CD14-positive monocyte (primary cell): ENCODE results near the gene EXOC6. TPM values are rescaled to one million over a fixed set of nuclear protein-coding genes. Genes with fewer than 3 reads are reported as not detected.

Experiments
- DNase-seq, 3 donors: peaks; one replicate each; pipeline ENCODE4 v3.0.0-alpha.2; 2011 to 2022
- H2AFZ ChIP-seq: 2 replicates; pipeline ENCODE4 v1.6.0; 2012; ENCODE audit warnings: mild to moderate bottlenecking, low read depth, low read length, inconsistent platforms; ENCODE audit not compliant: insufficient read depth, poor library complexity, severe bottlenecking
- H3K27ac ChIP-seq, 2 donors: 1 replicate in 1 of 2; 2 replicates in 1 of 2; pipeline ENCODE4 v1.5.1; 2012 to 2013; ENCODE audit warnings: low read length in 2 of 2, control low read depth in 1 of 2, inconsistent platforms in 1 of 2, low read depth in 1 of 2, mild to moderate bottlenecking in 1 of 2
- H3K27me3 ChIP-seq, 2 donors: one replicate each; pipeline versions ENCODE4 v1.6.0 to v1.6.1; 2011 to 2013; ENCODE audit warnings: low read length in 2 of 2; ENCODE audit not compliant: control insufficient read depth in 2 of 2, insufficient read depth in 2 of 2
- H3K36me3 ChIP-seq, 2 donors: replicated peaks in 1 of 2; 1 replicate in 1 of 2; 2 replicates in 1 of 2; pipeline versions ENCODE4 v1.5.1 to v1.6.1; 2012 to 2013; ENCODE audit warnings: low read length in 2 of 2, control low read depth in 1 of 2, inconsistent platforms in 1 of 2, mild to moderate bottlenecking in 1 of 2; ENCODE audit not compliant: insufficient read depth in 2 of 2, control insufficient read depth in 1 of 2
- H3K4me1 ChIP-seq, 2 donors: 1 replicate in 1 of 2; 2 replicates in 1 of 2; pipeline versions ENCODE4 v1.5.1 to v1.6.1; 2012 to 2013; ENCODE audit warnings: low read length in 2 of 2, control low read depth in 1 of 2, inconsistent platforms in 1 of 2, mild to moderate bottlenecking in 1 of 2, moderate library complexity in 1 of 2; ENCODE audit not compliant: insufficient read depth in 2 of 2, control insufficient read depth in 1 of 2
- H3K4me2 ChIP-seq: replicated peaks from 2 replicates; pipeline ENCODE3; 2012; ENCODE audit warnings: low read length, moderate library complexity, mild to moderate bottlenecking; ENCODE audit not compliant: poor library complexity, severe bottlenecking; ENCODE audit errors: extremely low read depth
- H3K4me3 ChIP-seq, 3 experiments: fragments of 200-600 bp in 1 of 3; sonication (generic) in 1 of 3; replicated peaks in 1 of 3; 1 replicate in 2 of 3; 2 replicates in 1 of 3; pipeline ENCODE4 v1.5.1; 2011 to 2013; ENCODE audit warnings: low read length in 3 of 3, mild to moderate bottlenecking in 3 of 3, control low read depth in 2 of 3, low read depth in 2 of 3, inconsistent platforms in 1 of 3, moderate library complexity in 1 of 3
- H3K79me2 ChIP-seq: 2 replicates; pipeline ENCODE4 v1.6.0; 2012; ENCODE audit warnings: mild to moderate bottlenecking, control low read depth, inconsistent platforms, low read length, moderate library complexity; ENCODE audit not compliant: insufficient read depth
- H3K9ac ChIP-seq: 2 replicates; pipeline ENCODE4 v1.6.0; 2017; ENCODE audit warnings: low read length, mild to moderate bottlenecking; ENCODE audit not compliant: insufficient read depth, poor library complexity, severe bottlenecking
- H3K9me3 ChIP-seq, 2 donors: replicated peaks in 1 of 2; 1 replicate in 1 of 2; 2 replicates in 1 of 2; pipeline versions ENCODE4 v1.5.1 to v1.6.1; 2012 to 2013; ENCODE audit warnings: low read length in 2 of 2, control low read depth in 1 of 2; ENCODE audit not compliant: control insufficient read depth in 1 of 2, insufficient read depth in 1 of 2
- H4K20me1 ChIP-seq: 2 replicates; pipeline ENCODE4 v1.6.0; 2012; ENCODE audit warnings: mild to moderate bottlenecking, low read length, control low read depth, moderate library complexity; ENCODE audit not compliant: insufficient read depth
- H3K27ac Mint-ChIP-seq, 7 donors: one replicate each; pipeline ENCODE4 v1.8.0; 2020; ENCODE audit warnings: mild to moderate bottlenecking in 7 of 7, mixed read lengths in 7 of 7, moderate library complexity in 6 of 7, inconsistent platforms in 2 of 7
- H3K27me3 Mint-ChIP-seq, 3 donors: one replicate each; pipeline ENCODE4 v1.8.0; 2021 to 2022; ENCODE audit warnings: low read depth in 3 of 3, mild to moderate bottlenecking in 3 of 3, mixed read lengths in 3 of 3, moderate library complexity in 3 of 3, inconsistent platforms in 1 of 3
- H3K36me3 Mint-ChIP-seq, 2 donors: one replicate each; pipeline ENCODE4 v1.8.0; 2020; ENCODE audit warnings: mixed read lengths in 2 of 2, inconsistent platforms in 1 of 2, mild to moderate bottlenecking in 1 of 2
- H3K4me1 Mint-ChIP-seq: one replicate; pipeline ENCODE4 v1.8.0; 2020; ENCODE audit warnings: mild to moderate bottlenecking, mixed read lengths
- H3K4me3 Mint-ChIP-seq, 2 donors: one replicate each; pipeline ENCODE4 v1.8.0; 2020; ENCODE audit warnings: mild to moderate bottlenecking in 2 of 2, mixed read lengths in 2 of 2, moderate library complexity in 1 of 2
- H3K9me3 Mint-ChIP-seq, 7 donors: one replicate each; pipeline ENCODE4 v1.8.0; 2020 to 2022; ENCODE audit warnings: mixed read lengths in 7 of 7, mild to moderate bottlenecking in 6 of 7, moderate library complexity in 6 of 7, inconsistent platforms in 2 of 7
- CTCF ChIP-seq: fragments of 200-600 bp; IDR thresholded peaks from one replicate; pipeline ENCODE4 v1.8.0; 2022; ENCODE audit warnings: antibody characterized with exemption, mild to moderate bottlenecking
- WGBS: methylation state at CpG from one replicate; pipeline ENCODE4 v1.1.5; 2013; ENCODE audit warnings: missing lambda C conversion rate; ENCODE audit not compliant: insufficient coverage; 5-methylcytosine and 5-hydroxymethylcytosine counted together
- intact Hi-C, 2 donors: fragments of 100-400 bp; cut with micrococcal nuclease; formaldehyde crosslinking; loops; one replicate each; pipeline versions ENCODE4 v1.15.0 to v1.15.1; 2023
- polyA plus RNA-seq, 3 donors: library from polyadenylated mRNA; depleted of rRNA in 1 of 3; unstranded in 2 of 3; stranded (reverse) in 1 of 3; fragments of 300-500 nt in 2 of 3; fragments of >200 nt in 1 of 3; fragmentation: Illumina TruSeq in 2 of 3; gene quantifications; 1 replicate in 2 of 3; 2 replicates in 1 of 3; pipeline ENCODE4 v1.2.3, GENCODE V29; 2012 to 2021

EXOC6 gene
- polyA plus RNA-seq, 3 donors = 7.5 to 9.6 (median 8.3) TPM

GRCh38 chr10:92873029-92873428 is 24.7 kb downstream of the EXOC6 start:
- Mint-ChIP-seq H3K4me3 (no peak overlapping the region), H3K27ac (peak overlapping the region in 1 of 7 donors; percentile 62), H3K27me3 (no peaks in the 10 kb centered on the region), H3K36me3 (no peaks in the 10 kb centered on the region), H3K4me1 (peaks cover 49% of the 10 kb centered on the region), H3K9me3 (peaks cover 0 to 7% (median 0%) of the 10 kb centered on the region in 7 donors)
- Histone ChIP-seq H2AFZ (no peak overlapping the region), H3K36me3 (no peaks in the 10 kb centered on the region), H3K4me3 (no peak overlapping the region), H3K9me3 (no peaks in the 10 kb centered on the region), H3K4me2 (no peak overlapping the region), H3K27ac (no peak overlapping the region), H3K27me3 (no peaks in the 10 kb centered on the region), H3K9ac (no peak overlapping the region), H4K20me1 (peaks cover 18% of the 10 kb centered on the region), H3K4me1 (peaks cover 11 to 28% of the 10 kb centered on the region in 2 donors), H3K79me2 (peaks cover 90% of the 10 kb centered on the region)
- no peak for TF ChIP-seq CTCF
- peak in 1 of 3 donors; percentile 8 for DNase-seq
- intact Hi-C loops = no loop called here
- no CpG with 5 or more reads among the region's 3 CpGs for WGBS

- Histone ChIP-seq H3K79me2 (peaks cover 90% of the 10 kb centered on the region), H3K9me3 (no peaks in the 10 kb centered on the region), H3K4me3 (no peak overlapping the region), H2AFZ (no peak overlapping the region), H3K36me3 (no peaks in the 10 kb centered on the region), H3K27me3 (no peaks in the 10 kb centered on the region), H3K4me1 (peaks cover 10 to 22% of the 10 kb centered on the region in 2 donors), H3K4me2 (no peak overlapping the region), H4K20me1 (peaks cover 34% of the 10 kb centered on the region), H3K27ac (no peak overlapping the region), H3K9ac (no peak overlapping the region)
- Mint-ChIP-seq H3K9me3 (peaks cover 0 to under 1% (median 0%) of the 10 kb centered on the region in 7 donors), H3K4me3 (no peak overlapping the region), H3K36me3 (peaks cover 0 to 2% of the 10 kb centered on the region in 2 donors), H3K4me1 (peaks cover 39% of the 10 kb centered on the region), H3K27me3 (no peaks in the 10 kb centered on the region), H3K27ac (no peak overlapping the region)
- intact Hi-C loops = no loop called here
- TF ChIP-seq CTCF = no peak
- WGBS = 70% methylated on average over 1 of the region's 4 CpGs
- DNase-seq = no peak
These were observed 28.3 kb downstream of the EXOC6 start for GRCh38 chr10:92876509-92877036.
